Measurements from ENCODE around the gene TMIGD1. TPM values are rescaled to one million over a fixed set of nuclear protein-coding genes. Genes with fewer than 3 reads are reported as not detected.
"Not testable (repeated sequence)": the region's sequence is repeated elsewhere in the genome, so short reads cannot be mapped to it uniquely, and the experiment has no call there.

Gene TMIGD1
- total RNA-seq, 2 experiments from 2014 or later: not detected

- Mint-ChIP-seq H3K4me1 (no peaks in the 10 kb centered on the region), H3K27ac (no peak overlapping the region), H3K9me3 (no peaks in the 10 kb centered on the region), H3K4me3 (no peak overlapping the region), H3K36me3 (no peaks in the 10 kb centered on the region), H3K27me3 (peaks cover 2% of the 10 kb centered on the region)
- no peak for DNase-seq
- POLR2A ChIA-PET: no interaction called here
- ATAC-seq (ENCODE audit: low read depth): no peak
Observed at GRCh38 chr17:30349252-30349651, 15.4 kb upstream of the TMIGD1 start.

- H3K9me3 Mint-ChIP-seq: no peaks in the 10 kb centered on the region
- no peak overlapping the region for H3K4me3 Mint-ChIP-seq
- POLR2A ChIA-PET: no interaction called here
- H3K4me1 Mint-ChIP-seq: no peaks in the 10 kb centered on the region
- no peak overlapping the region for H3K27ac Mint-ChIP-seq
- H3K27me3 Mint-ChIP-seq: peaks cover 2% of the 10 kb centered on the region
- H3K36me3 Mint-ChIP-seq: no peaks in the 10 kb centered on the region
- ATAC-seq (ENCODE audit: low read depth): no peak
- DNase-seq: no peak
Observed at GRCh38 chr17:30347488-30347887, 13.6 kb upstream of the TMIGD1 start.

GRCh38 chr17:30346221-30346795 is 12.5 kb upstream of the TMIGD1 start:
- ATAC-seq (ENCODE audit: low read depth) (no peak), DNase-seq (no peak)
- Mint-ChIP-seq H3K9me3 (no peaks in the 10 kb centered on the region), H3K36me3 (no peaks in the 10 kb centered on the region), H3K27me3 (peaks cover 2% of the 10 kb centered on the region), H3K4me1 (no peaks in the 10 kb centered on the region), H3K4me3 (no peak overlapping the region), H3K27ac (no peak overlapping the region)
- POLR2A ChIA-PET: interaction anchor here (0.6 kb wide), 1 partner anchor 685 kb away, joined by 4 read pairs; no protein-coding TSS in a partner anchor

- no peak for ATAC-seq (ENCODE audit: low read depth)
- H3K27me3 Mint-ChIP-seq: peaks cover 2% of the 10 kb centered on the region
- no peaks in the 10 kb centered on the region for H3K36me3 Mint-ChIP-seq
- POLR2A ChIA-PET: no interaction called here
- DNase-seq: no peak
- H3K4me3 Mint-ChIP-seq: no peak overlapping the region
- no peak overlapping the region for H3K27ac Mint-ChIP-seq
- peaks cover under 1% of the 10 kb centered on the region for H3K4me1 Mint-ChIP-seq
- H3K9me3 Mint-ChIP-seq: no peaks in the 10 kb centered on the region
Observed at GRCh38 chr17:30345527-30346075, 11.7 kb upstream of the TMIGD1 start.

- no peak overlapping the region for H3K4me3 Mint-ChIP-seq
- no peaks in the 10 kb centered on the region for H3K36me3 Mint-ChIP-seq
- H3K27ac Mint-ChIP-seq: no peak overlapping the region
- POLR2A ChIA-PET: no interaction called here
- H3K4me1 Mint-ChIP-seq: peaks cover 5% of the 10 kb centered on the region
- no peaks in the 10 kb centered on the region for H3K9me3 Mint-ChIP-seq
- ATAC-seq (ENCODE audit: low read depth) (no peak), DNase-seq (no peak)
- H3K27me3 Mint-ChIP-seq: peaks cover 2% of the 10 kb centered on the region
Observed at GRCh38 chr17:30345089-30345433, 11.2 kb upstream of the TMIGD1 start.

- DNase-seq (no peak), ATAC-seq (ENCODE audit: low read depth) (no peak)
- Mint-ChIP-seq H3K27me3 (peaks cover under 1% of the 10 kb centered on the region), H3K36me3 (no peaks in the 10 kb centered on the region), H3K9me3 (no peaks in the 10 kb centered on the region), H3K27ac (no peak overlapping the region), H3K4me3 (no peak overlapping the region), H3K4me1 (peaks cover 8% of the 10 kb centered on the region)
- POLR2A ChIA-PET: no interaction called here
Observed at GRCh38 chr17:30344283-30345088, 10.6 kb upstream of the TMIGD1 start.

GRCh38 chr17:30343796-30344195 is 9.9 kb upstream of the TMIGD1 start:
- H3K4me1 Mint-ChIP-seq: peaks cover 8% of the 10 kb centered on the region
- no peak overlapping the region for H3K27ac Mint-ChIP-seq
- POLR2A ChIA-PET: no interaction called here
- no peaks in the 10 kb centered on the region for H3K36me3 Mint-ChIP-seq
- DNase-seq (no peak), ATAC-seq (ENCODE audit: low read depth) (no peak)
- H3K9me3 Mint-ChIP-seq: no peaks in the 10 kb centered on the region
- H3K27me3 Mint-ChIP-seq: peaks cover under 1% of the 10 kb centered on the region
- no peak overlapping the region for H3K4me3 Mint-ChIP-seq

- POLR2A ChIA-PET; H3K27ac Mint-ChIP-seq; ATAC-seq (ENCODE audit: low read depth): not testable (repeated sequence)
Observed at GRCh38 chr17:30343244-30343643, 9.4 kb upstream of the TMIGD1 start.

GRCh38 chr17:30341703-30342249 is 7.9 kb upstream of the TMIGD1 start:
- DNase-seq (no peak), ATAC-seq (ENCODE audit: low read depth) (no peak)
- Mint-ChIP-seq H3K36me3 (no peaks in the 10 kb centered on the region), H3K4me3 (no peak overlapping the region), H3K27ac (no peak overlapping the region), H3K9me3 (no peaks in the 10 kb centered on the region), H3K27me3 (peaks cover 5% of the 10 kb centered on the region), H3K4me1 (peaks cover 11% of the 10 kb centered on the region)
- POLR2A ChIA-PET: no interaction called here

More at GRCh38 chr17:30343244-30343643, 9.4 kb upstream of the TMIGD1 start:
- H3K9me3 Mint-ChIP-seq, H3K4me3 Mint-ChIP-seq, H3K27me3 Mint-ChIP-seq, H3K36me3 Mint-ChIP-seq, DNase-seq, H3K4me1 Mint-ChIP-seq: not testable (repeated sequence)

- no peak for DNase-seq
- ATAC-seq (ENCODE audit: low read depth): no peak
- POLR2A ChIA-PET: interaction anchor here (0.6 kb wide), 1 partner anchor 22 kb away, joined by 5 read pairs; no protein-coding TSS in a partner anchor
- H3K27ac Mint-ChIP-seq: no peak overlapping the region
- peaks cover 2% of the 10 kb centered on the region for H3K9me3 Mint-ChIP-seq
- H3K27me3 Mint-ChIP-seq: peaks cover 5% of the 10 kb centered on the region
- H3K4me3 Mint-ChIP-seq: no peak overlapping the region
- H3K4me1 Mint-ChIP-seq: peaks cover 17% of the 10 kb centered on the region
- H3K36me3 Mint-ChIP-seq: no peaks in the 10 kb centered on the region
Observed at GRCh38 chr17:30340801-30341356, 7.0 kb upstream of the TMIGD1 start.

- Mint-ChIP-seq H3K27ac (no peak overlapping the region), H3K4me1 (peaks cover 17% of the 10 kb centered on the region), H3K9me3 (peaks cover 2% of the 10 kb centered on the region), H3K36me3 (no peaks in the 10 kb centered on the region), H3K27me3 (peaks cover 5% of the 10 kb centered on the region), H3K4me3 (no peak overlapping the region)
- DNase-seq: no peak
- POLR2A ChIA-PET: interaction anchor here (0.6 to 1.0 kb wide), 2 partner anchors 216 to 241 kb away, joined by 3 read pairs; no protein-coding TSS in a partner anchor
- ATAC-seq (ENCODE audit: low read depth): no peak
Observed at GRCh38 chr17:30339086-30339485, 5.2 kb upstream of the TMIGD1 start.

- Mint-ChIP-seq H3K36me3 (no peaks in the 10 kb centered on the region), H3K9me3 (peaks cover 2% of the 10 kb centered on the region), H3K27ac (no peak overlapping the region), H3K27me3 (peaks cover 5% of the 10 kb centered on the region), H3K4me1 (peaks cover 26% of the 10 kb centered on the region), H3K4me3 (no peak overlapping the region)
- DNase-seq (no peak), ATAC-seq (ENCODE audit: low read depth) (no peak)
- POLR2A ChIA-PET: no interaction called here
Observed at GRCh38 chr17:30337393-30337999, 3.6 kb upstream of the TMIGD1 start.

Measured in activated naive CD8-positive, alpha-beta T cell treated with anti-CD3 and anti-CD28 coated beads, Interleukin-2, amount 10 ng/mL, durations not matched to agents 7 days and 5 days (primary cell).